Measurements from ENCODE around the gene MYOCD.

Gene MYOCD

GRCh38 chr17:12769981-12770380, 104.3 kb downstream of the MYOCD start:
- no peak for DNase-seq

- DNase-seq = no peak
These were observed 107.5 kb downstream of the MYOCD start for GRCh38 chr17:12773153-12773552.

DNA sequence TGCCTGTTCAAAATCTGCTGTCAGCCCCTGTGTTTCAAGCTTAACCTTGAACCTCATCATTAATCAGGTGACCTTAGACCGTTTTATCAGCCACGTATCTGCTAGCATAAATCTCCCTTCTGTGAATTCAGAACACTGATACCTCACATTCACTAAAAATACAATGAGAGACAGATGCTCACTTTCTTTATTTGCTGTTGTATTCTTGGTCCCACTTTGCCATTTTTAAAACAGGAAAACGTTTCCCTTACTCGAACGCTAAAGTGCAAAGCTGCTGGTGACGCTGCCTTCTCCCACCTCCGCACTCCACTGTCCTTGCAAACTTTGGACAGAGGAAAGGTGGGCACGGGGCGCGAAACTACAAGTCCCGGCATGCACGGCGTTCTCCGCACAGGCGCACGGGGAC, 123.4 kb downstream of the MYOCD start:
- no peak for DNase-seq

DNA sequence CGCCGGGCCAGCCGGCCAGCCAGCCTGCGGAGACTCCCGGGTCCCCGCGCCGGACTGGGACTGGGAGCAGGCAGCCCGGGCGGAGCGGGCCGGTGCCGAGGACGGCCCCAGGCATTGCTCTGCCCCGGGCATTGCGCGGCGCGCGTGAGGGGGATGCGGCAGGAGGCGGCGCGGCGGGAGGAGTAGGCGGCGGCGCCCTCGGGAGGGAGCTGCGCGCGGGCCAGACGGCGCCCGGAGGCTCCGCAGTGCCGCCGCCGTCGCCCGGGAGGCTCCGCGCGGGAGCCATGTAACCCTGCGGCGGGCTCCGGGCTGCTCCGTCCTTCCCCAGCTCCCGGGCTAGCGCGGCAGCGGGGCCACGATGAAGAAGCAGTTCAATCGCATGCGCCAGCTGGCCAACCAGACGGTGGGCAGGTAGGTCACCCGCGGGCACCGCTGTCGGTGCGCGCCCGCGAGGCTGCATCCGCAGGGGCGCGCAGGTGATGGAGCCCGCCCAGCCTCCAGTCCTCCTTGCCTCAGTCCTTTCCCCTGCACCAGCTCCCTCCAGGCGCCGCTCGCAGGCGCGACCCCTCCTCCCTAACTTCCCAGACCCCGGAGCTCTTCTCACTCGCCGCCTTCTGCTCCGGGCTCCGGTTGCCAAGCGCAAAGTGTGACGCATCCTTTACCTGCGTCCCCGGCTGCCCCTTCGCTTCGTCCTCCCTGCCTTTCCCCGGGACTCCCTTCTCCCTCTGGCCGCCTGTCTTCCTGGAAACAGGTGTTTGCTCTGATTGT, 124.0 kb downstream of the MYOCD start, which contains the start of gene ARHGAP44:
Gene ARHGAP44, plus strand, starts transcription at position 18 of the 768 bp plus-strand sequence. Its CDS starts 341 bp downstream, at position 359.
- no peak for DNase-seq

- no peak for DNase-seq
These were observed 124.8 kb downstream of the MYOCD start for GRCh38 chr17:12790249-12791106.

GRCh38 chr17:12794919-12795532, 129.3 kb downstream of the MYOCD start:
- no peak for DNase-seq

GRCh38 chr17:12800855-12801365, 135.2 kb downstream of the MYOCD start:
- no peak for DNase-seq

GRCh38 chr17:12806630-12807029, 140.9 kb downstream of the MYOCD start:
- DNase-seq = no peak

- DNase-seq = no peak
These were observed 143.0 kb downstream of the MYOCD start for GRCh38 chr17:12808723-12809122.

GRCh38 chr17:12812877-12813276, 147.2 kb downstream of the MYOCD start:
- no peak for DNase-seq

DNA sequence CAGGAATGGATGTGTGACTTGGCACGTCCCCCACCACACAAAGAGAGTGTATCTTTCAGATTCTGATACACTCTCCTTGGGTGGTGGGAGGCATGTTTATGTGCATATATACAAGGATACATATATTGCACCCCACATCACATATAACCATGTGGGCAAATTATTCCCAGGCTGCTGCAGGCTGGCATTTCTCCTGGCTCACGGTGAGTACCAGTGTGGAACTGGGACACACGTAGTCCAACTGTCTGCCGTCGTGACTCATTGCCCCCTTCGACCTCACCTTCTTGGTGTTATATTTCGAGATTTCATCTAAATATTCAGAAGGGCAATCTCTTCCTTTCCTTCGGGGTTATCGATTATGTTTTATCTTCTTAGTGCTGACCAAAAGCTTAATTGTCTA, 148.0 kb downstream of the MYOCD start:
- no peak for DNase-seq

DNA sequence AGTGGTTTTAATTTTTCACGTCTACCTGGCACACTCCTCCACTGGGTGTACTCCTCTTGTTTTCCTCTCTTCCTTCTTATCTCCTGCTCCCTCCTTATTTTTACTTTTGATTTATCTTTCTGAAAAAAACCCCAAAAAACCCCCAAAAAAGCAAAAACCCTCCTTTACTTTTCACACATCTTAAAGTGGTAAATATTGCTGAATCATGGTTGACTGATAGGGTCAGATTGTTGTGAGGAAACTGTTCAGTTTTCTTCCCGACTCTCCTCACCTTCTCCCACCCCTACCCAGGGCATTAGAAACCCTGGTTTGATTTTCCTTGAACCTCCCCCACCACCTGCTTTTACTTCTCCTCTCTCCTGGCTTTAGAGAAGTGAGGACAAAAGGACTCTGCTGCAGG, 149.0 kb downstream of the MYOCD start:
- no peak for DNase-seq

DNA sequence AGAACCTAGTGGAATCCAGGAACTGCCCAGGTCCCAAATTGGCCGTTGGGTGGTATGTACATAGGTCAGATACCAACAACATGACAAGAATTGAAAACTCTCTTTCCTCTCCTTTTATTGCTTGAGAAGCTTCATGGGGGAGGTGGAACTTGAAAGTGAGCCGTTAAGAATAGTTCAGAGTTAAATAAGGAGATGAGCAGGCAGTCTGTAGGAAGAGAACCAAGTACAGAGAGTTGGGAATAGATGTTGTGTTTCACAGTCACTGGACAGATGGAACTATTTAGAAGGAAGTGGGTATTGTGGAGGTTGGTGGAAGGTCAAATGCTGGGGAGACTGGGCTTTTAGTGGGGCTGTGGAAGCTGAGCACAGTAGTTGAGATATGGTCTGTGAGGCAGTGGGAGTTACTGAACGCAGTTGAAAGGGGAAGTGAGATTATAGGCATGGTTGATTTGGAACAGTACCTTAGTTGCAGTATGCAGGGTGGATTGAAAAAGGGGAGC, 150.0 kb downstream of the MYOCD start:
- DNase-seq = no peak

Data from activated T-cell treated with anti-CD3 and anti-CD28 coated beads for 4 hours (primary cell).